ENCODE measurements around the gene MX2.

The MX2 gene

GRCh38 chr21:41397471-41397891, 35.7 kb downstream of the MX2 start:
- H3K27ac ChIP-seq (ENCODE audit: low read depth, low read length) = no peak overlapping the region
- H3K4me2 ChIP-seq (ENCODE audit: low read length) = no peak overlapping the region
- TF ChIP-seq EZH2phosphoT487 (IDR thresholded peaks at IDR 0.05; ENCODE audit: borderline replicate concordance, low read length) = no peak
- TF ChIP-seq, protein P1, sequence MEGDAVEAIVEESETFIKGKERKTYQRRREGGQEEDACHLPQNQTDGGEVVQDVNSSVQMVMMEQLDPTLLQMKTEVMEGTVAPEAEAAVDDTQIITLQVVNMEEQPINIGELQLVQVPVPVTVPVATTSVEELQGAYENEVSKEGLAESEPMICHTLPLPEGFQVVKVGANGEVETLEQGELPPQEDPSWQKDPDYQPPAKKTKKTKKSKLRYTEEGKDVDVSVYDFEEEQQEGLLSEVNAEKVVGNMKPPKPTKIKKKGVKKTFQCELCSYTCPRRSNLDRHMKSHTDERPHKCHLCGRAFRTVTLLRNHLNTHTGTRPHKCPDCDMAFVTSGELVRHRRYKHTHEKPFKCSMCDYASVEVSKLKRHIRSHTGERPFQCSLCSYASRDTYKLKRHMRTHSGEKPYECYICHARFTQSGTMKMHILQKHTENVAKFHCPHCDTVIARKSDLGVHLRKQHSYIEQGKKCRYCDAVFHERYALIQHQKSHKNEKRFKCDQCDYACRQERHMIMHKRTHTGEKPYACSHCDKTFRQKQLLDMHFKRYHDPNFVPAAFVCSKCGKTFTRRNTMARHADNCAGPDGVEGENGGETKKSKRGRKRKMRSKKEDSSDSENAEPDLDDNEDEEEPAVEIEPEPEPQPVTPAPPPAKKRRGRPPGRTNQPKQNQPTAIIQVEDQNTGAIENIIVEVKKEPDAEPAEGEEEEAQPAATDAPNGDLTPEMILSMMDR (IDR thresholded peaks at IDR 0.05; ENCODE audit: low read depth, low read length, poor library complexity, severe bottlenecking) = no peak
- no peaks in the 10 kb centered on the region for H3K4me1 ChIP-seq (ENCODE audit: control insufficient read depth, low read length)
- no peaks in the 10 kb centered on the region for H3K79me2 ChIP-seq (ENCODE audit: control insufficient read depth, low read length)
- H3K36me3 ChIP-seq (ENCODE audit: control insufficient read depth, low read length) = no peaks in the 10 kb centered on the region
- no peaks in the 10 kb centered on the region for H3F3A ChIP-seq (ENCODE audit: control insufficient read depth, insufficient read depth)
- H3K27me3 ChIP-seq (ENCODE audit: control insufficient read depth, low read length) = no peaks in the 10 kb centered on the region
- no peaks in the 10 kb centered on the region for H3K9me3 ChIP-seq (ENCODE audit: control insufficient read depth, insufficient read depth, low read length)
- H4K20me1 ChIP-seq (ENCODE audit: control insufficient read depth, insufficient read depth, low read depth, low read length) = no peaks in the 10 kb centered on the region
- H3K9me2 ChIP-seq (replicated peaks; ENCODE audit: control insufficient read depth, low read length) = no peaks in the 10 kb centered on the region
- no peak overlapping the region for H3K4me3 ChIP-seq (ENCODE audit: low read length)

DNA sequence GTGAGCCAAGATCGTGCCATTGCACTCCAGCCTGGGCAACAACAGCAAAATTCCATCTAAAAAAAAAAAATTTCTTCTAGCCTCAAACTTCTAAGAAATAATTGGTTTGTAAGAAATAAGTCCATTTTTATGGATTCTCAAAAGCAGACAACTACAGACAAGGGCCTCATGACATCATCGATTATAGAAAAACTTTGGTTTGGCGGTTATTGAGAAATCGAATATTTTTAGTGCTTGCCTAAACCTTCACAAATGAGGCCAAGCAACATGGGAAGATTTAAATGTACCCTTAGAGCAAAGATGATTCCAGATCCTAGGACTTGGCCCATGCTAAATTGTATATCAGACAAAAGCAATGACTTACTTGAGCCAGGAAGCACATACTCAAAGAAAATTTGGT, 36.4 kb downstream of the MX2 start:
- no peak for TF ChIP-seq EZH2phosphoT487 (IDR thresholded peaks at IDR 0.05; ENCODE audit: borderline replicate concordance, low read length)
- TF ChIP-seq, protein P1 (IDR thresholded peaks at IDR 0.05; ENCODE audit: low read depth, low read length, poor library complexity, severe bottlenecking) = no peak
- no peaks in the 10 kb centered on the region for H3K79me2 ChIP-seq (ENCODE audit: control insufficient read depth, low read length)
- no peaks in the 10 kb centered on the region for H3K36me3 ChIP-seq (ENCODE audit: control insufficient read depth, low read length)
- no peaks in the 10 kb centered on the region for H3K9me3 ChIP-seq (ENCODE audit: control insufficient read depth, insufficient read depth, low read length)
- H3K4me3 ChIP-seq (ENCODE audit: low read length) = no peak overlapping the region
- H3K4me1 ChIP-seq (ENCODE audit: control insufficient read depth, low read length) = no peaks in the 10 kb centered on the region
- no peaks in the 10 kb centered on the region for H3F3A ChIP-seq (ENCODE audit: control insufficient read depth, insufficient read depth)
- H3K9me2 ChIP-seq (replicated peaks; ENCODE audit: control insufficient read depth, low read length) = no peaks in the 10 kb centered on the region
- H4K20me1 ChIP-seq (ENCODE audit: control insufficient read depth, insufficient read depth, low read depth, low read length) = no peaks in the 10 kb centered on the region
- H3K27me3 ChIP-seq (ENCODE audit: control insufficient read depth, low read length) = no peaks in the 10 kb centered on the region
- H3K4me2 ChIP-seq (ENCODE audit: low read length) = no peak overlapping the region
- no peak overlapping the region for H3K27ac ChIP-seq (ENCODE audit: low read depth, low read length)

- no peaks in the 10 kb centered on the region for H3K36me3 ChIP-seq (ENCODE audit: control insufficient read depth, low read length)
- no peaks in the 10 kb centered on the region for H3K79me2 ChIP-seq (ENCODE audit: control insufficient read depth, low read length)
- no peaks in the 10 kb centered on the region for H3F3A ChIP-seq (ENCODE audit: control insufficient read depth, insufficient read depth)
- no peaks in the 10 kb centered on the region for H3K9me2 ChIP-seq (replicated peaks; ENCODE audit: control insufficient read depth, low read length)
- no peak overlapping the region for H3K27ac ChIP-seq (ENCODE audit: low read depth, low read length)
- TF ChIP-seq, protein P1 (IDR thresholded peaks at IDR 0.05; ENCODE audit: low read depth, low read length, poor library complexity, severe bottlenecking) = no peak
- H3K27me3 ChIP-seq (ENCODE audit: control insufficient read depth, low read length) = no peaks in the 10 kb centered on the region
- H3K4me2 ChIP-seq (ENCODE audit: low read length) = no peak overlapping the region
- no peak overlapping the region for H3K4me3 ChIP-seq (ENCODE audit: low read length)
- no peaks in the 10 kb centered on the region for H3K4me1 ChIP-seq (ENCODE audit: control insufficient read depth, low read length)
- no peaks in the 10 kb centered on the region for H3K9me3 ChIP-seq (ENCODE audit: control insufficient read depth, insufficient read depth, low read length)
- H4K20me1 ChIP-seq (ENCODE audit: control insufficient read depth, insufficient read depth, low read depth, low read length) = no peaks in the 10 kb centered on the region
Observed at GRCh38 chr21:41398831-41399230, 37.0 kb downstream of the MX2 start.

All from DOHH2 (cell line).